Measurements from ENCODE around the gene PTPRN2. TPM values are rescaled to one million over a fixed set of nuclear protein-coding genes. Genes with fewer than 3 reads are reported as not detected.

Gene PTPRN2
- total RNA-seq, 1 experiment from 2014 or later, result 2.1 TPM

DNA sequence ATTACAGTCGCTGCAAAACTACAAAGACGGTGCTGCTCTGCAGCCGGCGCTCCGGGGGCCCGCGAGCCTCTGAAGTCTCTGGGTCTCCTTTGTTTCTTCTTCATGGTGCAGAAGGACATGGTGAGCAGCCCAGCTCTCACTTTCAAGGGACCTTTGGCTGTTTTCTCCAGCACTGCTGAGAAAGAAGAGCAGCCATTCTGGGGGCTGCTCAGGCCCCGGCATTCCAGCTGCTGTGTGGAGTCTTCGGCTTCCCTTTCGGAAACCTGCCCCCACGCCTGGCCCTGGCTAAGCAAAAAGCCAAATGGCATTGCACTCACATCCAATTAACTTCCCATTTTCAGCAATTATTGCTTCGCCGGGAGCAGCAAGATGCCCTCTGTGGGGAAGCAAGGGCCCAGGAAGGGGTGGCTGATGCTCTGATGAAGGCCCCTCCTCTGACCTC lies 555.7 kb downstream of the PTPRN2 start (continued):
- TF ChIP-seq, protein P1, sequence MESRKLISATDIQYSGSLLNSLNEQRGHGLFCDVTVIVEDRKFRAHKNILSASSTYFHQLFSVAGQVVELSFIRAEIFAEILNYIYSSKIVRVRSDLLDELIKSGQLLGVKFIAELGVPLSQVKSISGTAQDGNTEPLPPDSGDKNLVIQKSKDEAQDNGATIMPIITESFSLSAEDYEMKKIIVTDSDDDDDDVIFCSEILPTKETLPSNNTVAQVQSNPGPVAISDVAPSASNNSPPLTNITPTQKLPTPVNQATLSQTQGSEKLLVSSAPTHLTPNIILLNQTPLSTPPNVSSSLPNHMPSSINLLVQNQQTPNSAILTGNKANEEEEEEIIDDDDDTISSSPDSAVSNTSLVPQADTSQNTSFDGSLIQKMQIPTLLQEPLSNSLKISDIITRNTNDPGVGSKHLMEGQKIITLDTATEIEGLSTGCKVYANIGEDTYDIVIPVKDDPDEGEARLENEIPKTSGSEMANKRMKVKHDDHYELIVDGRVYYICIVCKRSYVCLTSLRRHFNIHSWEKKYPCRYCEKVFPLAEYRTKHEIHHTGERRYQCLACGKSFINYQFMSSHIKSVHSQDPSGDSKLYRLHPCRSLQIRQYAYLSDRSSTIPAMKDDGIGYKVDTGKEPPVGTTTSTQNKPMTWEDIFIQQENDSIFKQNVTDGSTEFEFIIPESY (IDR thresholded peaks at IDR 0.05; ENCODE audit: extremely low read depth, insufficient replicate concordance, low read length), result no peak
- TF ChIP-seq, protein P2, sequence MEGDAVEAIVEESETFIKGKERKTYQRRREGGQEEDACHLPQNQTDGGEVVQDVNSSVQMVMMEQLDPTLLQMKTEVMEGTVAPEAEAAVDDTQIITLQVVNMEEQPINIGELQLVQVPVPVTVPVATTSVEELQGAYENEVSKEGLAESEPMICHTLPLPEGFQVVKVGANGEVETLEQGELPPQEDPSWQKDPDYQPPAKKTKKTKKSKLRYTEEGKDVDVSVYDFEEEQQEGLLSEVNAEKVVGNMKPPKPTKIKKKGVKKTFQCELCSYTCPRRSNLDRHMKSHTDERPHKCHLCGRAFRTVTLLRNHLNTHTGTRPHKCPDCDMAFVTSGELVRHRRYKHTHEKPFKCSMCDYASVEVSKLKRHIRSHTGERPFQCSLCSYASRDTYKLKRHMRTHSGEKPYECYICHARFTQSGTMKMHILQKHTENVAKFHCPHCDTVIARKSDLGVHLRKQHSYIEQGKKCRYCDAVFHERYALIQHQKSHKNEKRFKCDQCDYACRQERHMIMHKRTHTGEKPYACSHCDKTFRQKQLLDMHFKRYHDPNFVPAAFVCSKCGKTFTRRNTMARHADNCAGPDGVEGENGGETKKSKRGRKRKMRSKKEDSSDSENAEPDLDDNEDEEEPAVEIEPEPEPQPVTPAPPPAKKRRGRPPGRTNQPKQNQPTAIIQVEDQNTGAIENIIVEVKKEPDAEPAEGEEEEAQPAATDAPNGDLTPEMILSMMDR (IDR thresholded peaks at IDR 0.05 in 2 of 3, conservative IDR thresholded peaks at IDR 0.05 in 1 of 3; ENCODE audit: borderline replicate concordance in 1 of 3, insufficient read depth in 1 of 3, low read depth in 2 of 3, low read length in 2 of 3), result no peak
- TF ChIP-seq, protein P3, sequence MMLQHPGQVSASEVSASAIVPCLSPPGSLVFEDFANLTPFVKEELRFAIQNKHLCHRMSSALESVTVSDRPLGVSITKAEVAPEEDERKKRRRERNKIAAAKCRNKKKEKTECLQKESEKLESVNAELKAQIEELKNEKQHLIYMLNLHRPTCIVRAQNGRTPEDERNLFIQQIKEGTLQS (IDR thresholded peaks at IDR 0.05), result no peak
- TF ChIP-seq EGR1 (IDR thresholded peaks at IDR 0.05; ENCODE audit: low read depth) (no peak), POLR2A (IDR thresholded peaks at IDR 0.05; ENCODE audit: borderline replicate concordance, extremely low read depth, insufficient read depth, insufficient read length) (no peak)
- TF ChIP-seq, protein P4, sequence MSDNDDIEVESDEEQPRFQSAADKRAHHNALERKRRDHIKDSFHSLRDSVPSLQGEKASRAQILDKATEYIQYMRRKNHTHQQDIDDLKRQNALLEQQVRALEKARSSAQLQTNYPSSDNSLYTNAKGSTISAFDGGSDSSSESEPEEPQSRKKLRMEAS (IDR thresholded peaks at IDR 0.05), result no peak

DNA sequence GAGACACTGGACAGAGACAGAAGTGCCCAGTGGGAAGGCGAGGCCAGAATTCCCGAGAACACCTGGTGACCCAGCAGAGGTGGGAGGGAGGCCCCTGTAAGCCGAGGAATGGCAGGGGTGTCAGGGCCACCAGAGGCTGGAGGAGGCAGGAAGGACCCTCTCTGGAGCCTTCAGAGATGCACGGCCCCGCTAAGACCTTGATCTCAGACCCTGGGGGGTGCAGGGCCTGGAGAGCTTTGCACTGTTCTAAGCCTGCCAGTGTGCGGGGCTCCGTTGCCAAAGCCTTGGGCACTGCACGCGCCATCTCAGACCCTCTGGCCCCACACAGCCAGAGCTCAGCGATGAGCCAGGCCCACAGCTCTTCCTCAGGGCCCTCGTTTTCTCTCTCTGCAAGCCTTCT lies 557.1 kb downstream of the PTPRN2 start:
- H3K27ac ChIP-seq (ENCODE audit: low read depth, low read length), result no peak overlapping the region
- H3K9me3 ChIP-seq (ENCODE audit: control insufficient read depth in 1 of 2, insufficient read depth in 1 of 2, low read depth in 1 of 2, low read length in 2 of 2), result no peaks in the 10 kb centered on the region
- ChIA-PET CTCF (no interaction called here), POLR2A (no interaction called here), RAD21 (ENCODE audit: low non-redundant PET in 1 of 2, low total read pairs in 2 of 2, uncharacterized antibody in 2 of 2, unreplicated experiment in 2 of 2) (no interaction called here)
- H3K4me3 ChIP-seq (replicated peaks in 1 of 2; ENCODE audit: low read depth in 1 of 2, low read length in 2 of 2), result no peak overlapping the region
- BruUV-seq (replicated peaks), result no TSS peak
- peaks cover under 1% of the 10 kb centered on the region for H3K27me3 ChIP-seq (ENCODE audit: insufficient read depth, low read length)
- TF ChIP-seq ZNF274 (IDR thresholded peaks at IDR 0.05; ENCODE audit: low read depth, low read length) (no peak), EZH2phosphoT487 (IDR thresholded peaks at IDR 0.05; ENCODE audit: borderline replicate concordance) (no peak), ELF1 (IDR thresholded peaks at IDR 0.05; ENCODE audit: borderline replicate concordance, low read depth) (no peak), EZH2 (IDR thresholded peaks at IDR 0.05) (no peak)
- H3K4me1 ChIP-seq (ENCODE audit: control insufficient read depth in 1 of 2, insufficient read depth in 2 of 2, low read length in 2 of 2), result no peaks in the 10 kb centered on the region
- DNase-seq (ENCODE audit: low read depth, low spot score) (no peak), ATAC-seq (no peak)
- no peak overlapping the region for H3K9ac ChIP-seq (ENCODE audit: low read length)
- no peaks in the 10 kb centered on the region for H3K79me2 ChIP-seq (ENCODE audit: insufficient read depth, low read length)
- no peaks in the 10 kb centered on the region for H3K36me3 ChIP-seq (ENCODE audit: control insufficient read depth in 1 of 2, insufficient read depth in 2 of 2, low read length in 2 of 2)
- H3K4me2 ChIP-seq (ENCODE audit: low read length), result no peak overlapping the region
- H4K20me1 ChIP-seq (ENCODE audit: insufficient read depth), result no peaks in the 10 kb centered on the region
- no peak overlapping the region for H2AFZ ChIP-seq (ENCODE audit: low read depth, low read length, poor library complexity, severe bottlenecking)
- no peaks in the 10 kb centered on the region for H3K9me2 ChIP-seq (ENCODE audit: insufficient read depth)
- intact Hi-C loops (cut with micrococcal nuclease), result no loop called here
